ENCODE measurements around the gene ZNF680.

DNA sequence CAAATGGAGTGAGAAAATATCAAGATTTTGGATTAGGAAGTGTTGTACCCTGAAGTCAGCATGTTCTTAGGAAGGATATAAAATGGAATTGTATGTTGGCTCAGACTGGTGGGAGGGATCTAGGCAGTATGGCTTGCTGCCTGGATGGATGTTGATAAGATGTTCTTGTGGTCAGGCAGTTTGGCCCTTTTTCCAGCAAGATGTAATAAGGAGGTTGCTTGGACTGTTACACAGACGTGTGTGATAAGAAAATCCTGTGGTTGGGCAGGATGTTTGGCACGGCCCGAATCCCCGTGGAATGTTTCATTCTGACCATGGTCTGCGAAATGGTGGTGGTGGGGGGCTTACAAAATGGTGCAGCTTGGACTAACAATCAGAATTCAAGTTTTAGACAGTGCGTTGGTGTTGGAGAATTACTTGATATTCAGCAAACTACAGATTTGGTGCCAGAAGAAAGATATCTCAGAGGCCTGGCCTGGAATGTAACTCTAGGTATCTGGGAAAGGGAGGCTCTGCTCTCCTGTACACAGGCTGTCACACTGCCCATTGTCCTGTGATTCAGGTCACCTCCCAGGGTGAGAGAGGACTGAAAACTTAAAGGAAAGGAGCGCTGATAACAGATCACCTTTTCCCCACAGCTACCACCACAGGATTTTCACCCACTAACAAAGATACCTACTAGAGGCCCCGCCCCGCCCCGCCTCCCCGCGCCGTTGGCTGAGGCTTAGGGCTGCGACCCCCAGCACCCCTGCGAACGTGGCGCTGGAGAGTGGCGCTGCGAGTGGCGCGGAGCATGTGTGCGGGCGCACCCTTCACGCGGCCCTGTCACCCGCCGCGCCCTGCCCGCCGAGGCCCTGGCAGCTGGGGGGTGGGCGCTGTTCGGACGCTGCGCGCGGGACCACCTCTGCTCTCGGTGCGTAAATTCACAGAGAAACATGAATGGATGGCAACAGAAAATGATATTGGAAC, 19.3 kb upstream of the ZNF680 start:
- TF ChIP-seq, protein P1, sequence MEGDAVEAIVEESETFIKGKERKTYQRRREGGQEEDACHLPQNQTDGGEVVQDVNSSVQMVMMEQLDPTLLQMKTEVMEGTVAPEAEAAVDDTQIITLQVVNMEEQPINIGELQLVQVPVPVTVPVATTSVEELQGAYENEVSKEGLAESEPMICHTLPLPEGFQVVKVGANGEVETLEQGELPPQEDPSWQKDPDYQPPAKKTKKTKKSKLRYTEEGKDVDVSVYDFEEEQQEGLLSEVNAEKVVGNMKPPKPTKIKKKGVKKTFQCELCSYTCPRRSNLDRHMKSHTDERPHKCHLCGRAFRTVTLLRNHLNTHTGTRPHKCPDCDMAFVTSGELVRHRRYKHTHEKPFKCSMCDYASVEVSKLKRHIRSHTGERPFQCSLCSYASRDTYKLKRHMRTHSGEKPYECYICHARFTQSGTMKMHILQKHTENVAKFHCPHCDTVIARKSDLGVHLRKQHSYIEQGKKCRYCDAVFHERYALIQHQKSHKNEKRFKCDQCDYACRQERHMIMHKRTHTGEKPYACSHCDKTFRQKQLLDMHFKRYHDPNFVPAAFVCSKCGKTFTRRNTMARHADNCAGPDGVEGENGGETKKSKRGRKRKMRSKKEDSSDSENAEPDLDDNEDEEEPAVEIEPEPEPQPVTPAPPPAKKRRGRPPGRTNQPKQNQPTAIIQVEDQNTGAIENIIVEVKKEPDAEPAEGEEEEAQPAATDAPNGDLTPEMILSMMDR (IDR thresholded peaks at IDR 0.05; ENCODE audit: borderline replicate concordance, extremely low read depth, low read length, poor library complexity, severe bottlenecking) = no peak
- TF ChIP-seq EZH2 (IDR thresholded peaks at IDR 0.05; ENCODE audit: borderline replicate concordance, low read depth, low read length, severe bottlenecking) = no peak

All from DND-41 (cell line).